GF-D8 (cell line): ENCODE measurements around the gene PCNX3.

Experiments
- DNase-seq: peaks from one replicate; lab custom pipeline; 2025; lab: John Stamatoyannopoulos, UW

PCNX3 gene

GRCh38 chr11:65615229-65615949 is at the start of gene PCNX3:
Gene PCNX3, plus strand, starts transcription at chr11:65615776. Its CDS starts 536 bp downstream, at chr11:65616312.
- DNase-seq = peak; percentile 100

GRCh38 chr11:65569164-65569972 is 46.2 kb upstream of the PCNX3 start:
- no peak for DNase-seq

DNA sequence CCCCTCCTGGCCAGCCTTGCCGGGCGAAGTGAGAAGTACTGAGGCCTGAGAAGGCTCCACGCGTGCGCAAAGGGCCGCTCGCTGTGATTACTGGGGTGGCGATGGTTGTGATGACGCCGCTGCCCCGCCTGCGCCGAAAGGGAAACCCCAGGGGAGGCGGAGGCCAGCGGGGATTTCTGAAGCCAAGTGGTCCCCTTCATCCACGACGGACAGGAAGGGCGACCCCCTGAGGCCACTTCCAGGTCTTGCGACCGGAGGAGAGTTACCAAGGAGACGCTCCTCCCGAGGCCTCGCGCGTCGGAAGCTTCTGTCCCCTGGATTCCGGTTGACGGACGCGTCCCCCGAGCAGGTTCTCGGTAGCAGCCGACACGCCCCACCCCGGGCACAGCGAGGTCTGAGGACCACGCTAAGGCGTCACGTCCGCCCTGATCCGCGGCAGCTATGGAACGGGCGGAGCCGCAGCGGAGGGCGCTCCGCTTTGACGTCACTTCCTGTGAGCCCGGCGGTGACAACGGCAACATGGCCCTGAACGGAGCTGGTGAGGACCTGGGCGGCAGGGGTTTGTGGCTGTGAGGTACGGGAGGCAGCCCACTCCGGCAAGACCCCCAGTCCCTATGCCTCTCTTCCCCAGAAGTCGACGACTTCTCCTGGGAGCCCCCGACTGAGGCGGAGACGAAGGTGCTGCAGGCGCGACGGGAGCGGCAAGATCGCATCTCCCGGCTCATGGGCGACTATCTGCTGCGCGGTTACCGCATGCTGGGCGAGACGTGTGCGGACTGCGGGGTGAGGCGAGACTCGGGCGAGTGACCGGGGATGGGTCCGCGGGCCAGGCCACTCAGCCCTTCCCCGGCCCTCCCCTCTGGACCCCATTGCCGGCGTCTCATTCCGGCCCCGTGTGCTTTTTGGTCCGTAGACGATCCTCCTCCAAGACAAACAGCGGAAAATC is 45.3 kb upstream of the PCNX3 start, which contains the start of gene ZNRD2:
Gene ZNRD2 (plus strand): TSS at position 505 of the 946 bp plus-strand sequence. CDS start 15 bp downstream, at position 520.
- DNase-seq = peak; percentile 93

DNA sequence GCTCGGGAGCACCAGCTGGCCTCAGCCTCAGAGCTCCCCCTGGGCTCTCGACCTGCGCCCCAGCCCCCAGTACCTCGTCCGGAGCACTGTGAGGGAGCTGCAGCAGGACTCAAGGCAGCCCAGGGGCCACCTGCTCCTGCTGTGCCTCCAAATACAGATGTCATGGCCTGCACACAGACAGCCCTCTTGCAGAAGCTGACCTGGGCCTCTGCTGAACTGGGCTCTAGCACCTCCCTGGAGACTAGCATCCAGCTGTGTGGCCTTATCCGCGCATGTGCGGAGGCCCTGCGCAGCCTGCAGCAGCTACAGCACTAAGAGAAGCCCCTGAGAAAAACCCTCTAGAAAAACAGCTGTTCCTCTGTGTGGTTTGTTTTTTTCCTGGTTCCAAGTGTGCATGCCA is 44.2 kb upstream of the PCNX3 start:
- no peak for DNase-seq

DNA sequence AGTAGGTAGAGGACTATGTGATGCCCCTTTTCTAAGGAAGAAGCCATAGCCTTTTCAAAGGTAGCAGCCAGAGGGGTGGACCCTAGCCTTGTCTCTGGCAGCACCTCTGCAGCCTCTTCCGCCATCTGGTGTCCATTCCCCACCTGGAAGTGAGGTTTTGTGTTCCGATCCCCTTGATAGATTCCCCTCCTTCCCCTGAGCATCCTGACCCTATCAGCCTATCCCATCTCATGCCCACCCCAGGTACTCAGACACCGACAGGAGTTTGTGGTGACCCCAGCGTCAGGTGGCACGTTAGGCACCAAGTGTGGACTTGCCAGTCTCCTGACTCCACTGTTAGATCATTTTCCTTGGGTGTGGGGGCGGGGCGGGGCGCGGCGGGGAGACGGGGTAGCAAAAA is 43.6 kb upstream of the PCNX3 start:
- no peak for DNase-seq

DNA sequence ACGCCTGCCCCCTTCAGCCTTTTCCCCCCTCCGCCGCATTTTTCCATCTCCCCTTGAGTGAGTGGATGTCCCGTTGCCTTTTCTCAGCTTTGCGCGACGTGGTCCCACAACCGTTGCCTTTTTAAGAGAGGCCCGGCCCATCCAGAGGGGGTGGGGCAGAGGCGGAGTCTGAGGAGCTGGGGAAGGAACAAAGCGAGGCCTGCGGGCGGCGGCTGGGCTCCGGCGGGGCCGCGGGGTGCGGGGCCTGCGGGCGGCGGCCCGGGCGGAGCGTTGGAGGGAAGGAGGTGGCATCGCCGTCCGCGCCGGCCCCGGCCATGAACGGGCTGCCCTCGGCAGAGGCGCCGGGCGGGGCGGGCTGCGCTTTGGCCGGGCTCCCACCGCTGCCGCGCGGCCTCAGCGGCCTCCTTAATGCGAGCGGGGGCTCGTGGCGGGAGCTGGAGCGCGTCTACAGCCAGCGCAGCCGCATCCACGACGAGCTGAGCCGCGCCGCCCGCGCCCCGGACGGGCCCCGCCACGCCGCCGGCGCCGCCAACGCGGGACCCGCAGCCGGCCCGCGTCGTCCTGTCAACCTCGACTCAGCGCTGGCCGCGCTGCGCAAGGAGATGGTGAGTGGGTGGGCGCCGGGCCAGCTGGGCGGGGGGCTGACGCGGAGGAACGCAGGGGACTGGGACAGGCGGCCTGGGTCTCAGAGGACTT is 43.1 kb upstream of the PCNX3 start, which contains the start of gene FAM89B:
Gene FAM89B (plus strand): TSS at position 183 of the 696 bp plus-strand sequence. CDS start 132 bp downstream, at position 315.
- DNase-seq = peak; percentile 62

- DNase-seq = no peak
Measured at GRCh38 chr11:65573391-65574079, 42.0 kb upstream of the PCNX3 start.

DNA sequence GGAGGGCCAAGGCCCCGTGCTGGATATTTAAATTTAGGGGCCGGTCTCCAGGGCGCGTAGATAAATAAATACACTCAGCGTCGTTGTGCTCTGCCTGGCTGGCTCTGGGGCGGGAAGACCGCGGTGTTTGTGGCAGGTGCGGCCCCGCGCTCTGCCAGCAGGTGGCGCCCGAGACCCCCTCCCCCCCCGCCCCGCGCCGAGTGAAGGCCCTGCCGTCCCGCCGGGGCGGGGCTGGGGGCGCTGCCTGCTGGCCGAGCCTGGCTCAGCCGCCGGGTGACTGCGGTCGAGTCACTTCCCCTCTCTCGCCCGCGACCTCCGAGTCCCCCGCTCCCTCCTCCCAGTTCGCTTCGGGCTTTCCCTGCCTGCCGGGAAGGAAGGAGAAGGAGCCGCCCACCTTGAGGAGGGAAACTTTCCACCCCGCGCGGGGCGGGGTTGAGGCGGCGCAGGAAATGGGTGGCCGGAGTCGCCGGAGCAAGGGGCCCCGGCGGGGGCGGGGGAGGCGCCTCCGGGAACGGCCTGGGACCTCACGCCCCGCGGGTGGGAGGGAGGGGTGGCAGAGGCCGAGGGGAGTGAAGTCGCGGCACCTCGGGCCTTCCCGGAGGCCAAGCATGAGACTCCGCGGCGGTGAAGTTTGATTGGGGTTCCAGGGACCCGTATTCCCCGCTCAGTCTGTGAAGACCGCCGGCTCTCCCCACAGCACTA is 41.3 kb upstream of the PCNX3 start:
- peak; percentile 96 for DNase-seq

- no peak for DNase-seq
Measured at GRCh38 chr11:65574811-65575567, 40.6 kb upstream of the PCNX3 start.

GRCh38 chr11:65575568-65576231 is 39.9 kb upstream of the PCNX3 start, which contains the start of gene EHBP1L1:
Gene EHBP1L1, plus strand, starts transcription at chr11:65576053. Its CDS starts 250 bp downstream, at chr11:65576303.
- DNase-seq = peak; percentile 62

- no peak for DNase-seq
Measured at GRCh38 chr11:65576232-65576866, 39.2 kb upstream of the PCNX3 start.

GRCh38 chr11:65576867-65577755 is 38.5 kb upstream of the PCNX3 start:
- peak; percentile 16 for DNase-seq

GRCh38 chr11:65577756-65578109 is 37.8 kb upstream of the PCNX3 start:
- DNase-seq = no peak

DNA sequence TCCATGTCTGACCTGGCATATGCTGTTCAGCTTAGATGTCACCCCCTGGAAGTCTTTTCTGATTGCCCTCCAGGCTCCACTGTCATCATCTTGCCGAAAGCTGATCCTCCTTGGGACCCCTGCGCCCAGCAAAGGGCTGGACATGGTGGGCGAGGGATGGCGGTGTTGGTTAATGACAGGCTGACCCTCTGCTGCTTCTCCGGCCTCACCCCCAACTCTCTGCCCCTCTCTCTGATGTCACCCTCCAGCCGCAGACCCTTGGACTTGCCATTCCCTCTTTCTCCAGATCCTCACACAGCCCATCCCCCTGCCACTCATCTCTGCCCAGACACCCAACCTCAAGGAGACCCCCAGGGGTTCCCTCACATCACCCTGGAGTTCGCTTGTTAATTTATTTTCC is 37.4 kb upstream of the PCNX3 start:
- DNase-seq = no peak

GRCh38 chr11:65578667-65579066 is 36.9 kb upstream of the PCNX3 start:
- DNase-seq = no peak

DNA sequence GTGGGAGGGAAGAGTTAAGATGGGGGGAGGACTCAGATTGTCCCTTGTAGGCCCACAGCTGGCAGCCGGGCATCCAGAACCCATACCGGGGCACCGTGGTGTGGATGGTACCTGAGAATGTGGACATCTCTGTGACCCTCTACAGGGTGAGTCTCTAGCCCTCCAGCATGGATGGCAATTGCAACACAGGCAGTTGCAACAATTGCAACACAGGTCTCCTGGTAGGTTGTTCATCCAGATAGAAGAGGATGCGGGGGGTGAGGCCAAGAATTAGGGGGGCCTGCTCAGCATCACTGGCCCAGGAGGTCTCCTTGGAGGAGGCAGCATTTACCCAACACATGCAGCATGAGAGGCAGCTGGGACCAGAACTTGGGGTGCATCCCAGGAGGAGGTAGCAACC is 36.3 kb upstream of the PCNX3 start:
- DNase-seq = no peak

GRCh38 chr11:65580031-65580692 is 35.4 kb upstream of the PCNX3 start:
- DNase-seq = no peak
